ENCODE results near the gene PRKG1.

Gene PRKG1

DNA sequence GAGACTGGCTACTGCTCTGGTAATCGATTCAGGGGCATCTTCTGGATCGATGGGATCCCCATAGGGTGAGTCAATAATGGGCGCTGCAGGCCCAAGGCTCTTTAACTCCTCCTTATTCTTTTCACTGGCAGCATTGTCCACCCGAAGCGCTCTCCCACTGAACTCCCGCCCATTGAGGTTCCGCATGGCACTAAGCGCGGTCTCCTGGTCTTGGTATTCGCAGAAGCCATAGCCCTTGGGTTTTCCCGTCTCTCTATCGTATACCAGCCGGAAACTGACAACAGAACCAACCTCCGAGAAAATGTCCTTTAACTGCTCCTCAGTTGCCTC, 624.8 kb downstream of the PRKG1 start:
- H3K27ac ChIP-seq: peak overlapping the region; percentile 85
- ChIA-PET POLR2A (ENCODE audit: low non-redundant PET) (no interaction called here), CTCF (no interaction called here)
- TF ChIP-seq, protein P1, sequence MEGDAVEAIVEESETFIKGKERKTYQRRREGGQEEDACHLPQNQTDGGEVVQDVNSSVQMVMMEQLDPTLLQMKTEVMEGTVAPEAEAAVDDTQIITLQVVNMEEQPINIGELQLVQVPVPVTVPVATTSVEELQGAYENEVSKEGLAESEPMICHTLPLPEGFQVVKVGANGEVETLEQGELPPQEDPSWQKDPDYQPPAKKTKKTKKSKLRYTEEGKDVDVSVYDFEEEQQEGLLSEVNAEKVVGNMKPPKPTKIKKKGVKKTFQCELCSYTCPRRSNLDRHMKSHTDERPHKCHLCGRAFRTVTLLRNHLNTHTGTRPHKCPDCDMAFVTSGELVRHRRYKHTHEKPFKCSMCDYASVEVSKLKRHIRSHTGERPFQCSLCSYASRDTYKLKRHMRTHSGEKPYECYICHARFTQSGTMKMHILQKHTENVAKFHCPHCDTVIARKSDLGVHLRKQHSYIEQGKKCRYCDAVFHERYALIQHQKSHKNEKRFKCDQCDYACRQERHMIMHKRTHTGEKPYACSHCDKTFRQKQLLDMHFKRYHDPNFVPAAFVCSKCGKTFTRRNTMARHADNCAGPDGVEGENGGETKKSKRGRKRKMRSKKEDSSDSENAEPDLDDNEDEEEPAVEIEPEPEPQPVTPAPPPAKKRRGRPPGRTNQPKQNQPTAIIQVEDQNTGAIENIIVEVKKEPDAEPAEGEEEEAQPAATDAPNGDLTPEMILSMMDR (conservative IDR thresholded peaks at IDR 0.05; ENCODE audit: low read depth): no peak
- no peak for DNase-seq (ENCODE audit: low spot score)

DNA sequence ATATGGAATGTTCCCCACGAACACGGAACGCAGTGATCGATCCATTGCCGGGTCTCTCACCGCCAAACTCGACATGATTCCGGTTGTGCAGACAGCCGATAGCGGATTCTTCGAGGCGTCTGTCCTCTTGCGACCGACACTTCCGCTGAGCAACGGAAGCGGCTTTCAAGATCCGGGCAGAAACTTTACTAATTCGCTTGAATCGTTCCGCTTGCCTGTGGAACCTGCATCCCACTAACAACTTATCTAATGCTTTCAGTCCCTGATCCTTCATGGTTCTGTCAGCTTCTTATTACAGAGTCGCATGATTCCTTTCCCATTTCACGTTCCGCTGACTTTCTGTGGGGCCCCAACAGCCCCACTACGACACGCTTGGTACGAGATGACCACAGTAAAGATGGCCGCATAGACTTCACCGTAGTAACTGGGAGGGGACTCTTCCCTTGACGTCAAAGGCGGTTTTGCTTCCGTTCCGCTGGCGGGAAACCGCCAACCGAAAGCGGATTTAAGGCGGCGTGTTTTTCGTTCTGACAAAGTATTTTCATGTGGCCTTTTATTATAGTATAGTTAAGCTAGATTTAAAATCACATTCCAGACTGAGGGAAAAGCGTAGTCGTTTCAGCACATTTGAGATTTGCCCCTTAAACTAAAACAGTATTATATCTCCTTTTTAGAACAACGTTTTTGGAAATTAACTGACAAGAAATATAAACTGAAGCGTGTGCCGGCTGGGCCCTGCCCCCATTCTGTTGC, 625.4 kb downstream of the PRKG1 start, which contains the start of gene CSTF2T:
CSTF2T (minus strand) TSS at position 121 of the 753 bp plus-strand sequence; CDS start at position 75, 46 bp downstream.
- TF ChIP-seq, protein P1 (conservative IDR thresholded peaks at IDR 0.05; ENCODE audit: low read depth): no peak
- ChIA-PET CTCF (interaction anchor here (0.8 kb wide), 1 partner anchor 54 kb away, joined by 4 read pairs; no protein-coding TSS in a partner anchor), POLR2A (ENCODE audit: low non-redundant PET) (no interaction called here)
- peak within 1 kb of the TSS; percentile 85 for H3K27ac ChIP-seq
- DNase-seq (ENCODE audit: low spot score): peak; percentile 73

DNA sequence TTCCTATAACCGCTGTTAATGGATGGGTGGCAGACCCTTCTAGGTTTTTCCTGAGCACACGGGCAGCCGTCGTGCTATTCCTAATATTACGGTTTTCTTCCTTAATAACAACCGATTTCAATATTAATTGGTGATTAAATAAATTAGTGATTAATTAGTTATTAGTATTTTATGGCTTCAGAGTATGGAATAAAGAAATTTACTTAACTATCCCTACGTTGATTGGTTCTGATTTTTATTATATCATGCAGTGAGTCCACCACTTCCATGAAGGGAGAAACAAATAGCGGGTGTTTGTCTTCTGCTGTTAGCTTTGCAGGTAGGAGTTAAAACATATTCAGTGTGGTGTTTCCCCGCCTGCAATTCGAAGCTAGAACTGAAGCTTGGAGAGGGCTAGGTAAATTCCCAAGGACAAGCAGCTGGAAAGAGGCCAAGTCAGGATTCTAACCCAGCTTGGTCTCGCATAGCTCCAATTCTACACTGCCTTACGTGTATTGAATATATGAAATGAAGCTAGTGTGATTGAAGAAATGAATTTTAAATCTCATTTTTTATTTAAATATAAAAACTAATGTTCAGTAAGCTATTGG, 626.0 kb downstream of the PRKG1 start:
- ChIA-PET POLR2A (ENCODE audit: low non-redundant PET) (no interaction called here), CTCF (interaction anchor here (0.8 kb wide), 1 partner anchor 53 kb away, joined by 4 read pairs; no protein-coding TSS in a partner anchor)
- TF ChIP-seq, protein P1 (conservative IDR thresholded peaks at IDR 0.05; ENCODE audit: low read depth): no peak
- DNase-seq (ENCODE audit: low spot score): peak; percentile 5
- H3K27ac ChIP-seq: peak overlapping the region; percentile 85

DNA sequence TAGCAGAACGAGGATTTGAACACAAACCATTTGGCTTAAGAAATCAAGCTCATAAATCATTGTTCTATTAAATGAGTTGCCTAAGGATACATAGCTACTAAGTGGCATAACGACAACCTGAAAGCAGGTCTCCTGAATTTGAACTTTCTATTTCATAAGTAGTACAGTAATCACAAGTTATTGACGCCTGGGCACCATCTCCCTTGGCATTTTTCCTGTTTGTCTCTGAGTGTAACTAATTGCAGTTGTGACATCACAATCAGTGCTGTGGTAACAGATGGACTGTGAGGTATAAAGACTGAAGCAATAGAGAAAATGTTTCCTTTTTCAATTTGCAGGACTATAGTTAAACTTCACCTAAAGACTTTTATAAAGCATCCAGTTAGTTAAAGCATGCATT, 631.5 kb downstream of the PRKG1 start:
- DNase-seq (ENCODE audit: low spot score): no peak
- TF ChIP-seq, protein P1 (conservative IDR thresholded peaks at IDR 0.05; ENCODE audit: low read depth): no peak
- H3K27ac ChIP-seq: no peak overlapping the region
- ChIA-PET CTCF (no interaction called here), POLR2A (ENCODE audit: low non-redundant PET) (no interaction called here)

DNA sequence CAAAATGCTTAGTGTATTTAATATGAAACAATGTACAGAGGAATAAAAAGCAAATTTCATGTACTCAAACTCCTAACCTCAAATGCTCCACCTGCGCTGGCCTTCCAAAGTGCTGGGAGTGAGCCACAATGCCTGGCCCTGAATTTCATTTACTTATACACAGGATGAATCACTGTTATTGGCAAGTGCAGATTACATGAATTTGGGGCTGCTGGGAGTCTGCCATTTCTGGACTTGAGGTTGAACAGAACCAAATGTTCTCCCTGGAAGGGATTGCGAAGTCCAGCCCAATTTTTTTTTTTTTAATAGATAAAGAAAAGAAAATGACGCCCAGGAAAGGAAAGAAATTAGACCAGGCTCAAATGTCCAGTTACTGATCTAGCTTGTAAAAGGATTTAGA, 631.9 kb downstream of the PRKG1 start:
- H3K27ac ChIP-seq: no peak overlapping the region
- ChIA-PET POLR2A (ENCODE audit: low non-redundant PET) (no interaction called here), CTCF (no interaction called here)
- TF ChIP-seq, protein P1 (conservative IDR thresholded peaks at IDR 0.05; ENCODE audit: low read depth): no peak
- no peak for DNase-seq (ENCODE audit: low spot score)

DNA sequence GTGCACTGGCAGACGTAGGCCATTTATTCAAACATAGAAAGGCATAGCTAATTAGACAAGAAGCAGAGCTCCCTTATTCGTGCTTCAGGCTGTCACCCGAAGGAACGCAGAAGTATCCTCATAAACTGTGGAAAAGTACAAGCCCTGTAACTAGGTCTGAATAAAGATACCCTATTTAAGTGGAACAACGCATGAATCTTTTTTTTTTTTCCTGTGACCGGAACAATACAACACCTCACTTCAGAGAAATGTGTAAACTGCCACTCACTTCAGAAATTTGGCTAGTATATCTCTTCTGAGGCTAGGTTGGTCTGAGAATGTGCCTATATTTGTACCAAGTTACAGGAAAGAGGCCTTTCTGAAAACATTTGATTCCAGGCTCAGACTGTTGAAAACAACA, 633.1 kb downstream of the PRKG1 start:
- POLR2A ChIA-PET (ENCODE audit: low non-redundant PET): no interaction called here

More for the DNA sequence above, 633.1 kb downstream of the PRKG1 start:
- TF ChIP-seq, protein P1 (conservative IDR thresholded peaks at IDR 0.05; ENCODE audit: low read depth): no peak
- H3K27ac ChIP-seq: no peak overlapping the region
- no peak for DNase-seq (ENCODE audit: low spot score)
- CTCF ChIA-PET: no interaction called here
